Spleen (tissue), 7 donors: Measurements from ENCODE around the gene SLIT3.

Source experiments
- POLR2A ChIP-seq, 3 donors: fragments of 450-650 bp; IDR thresholded peaks; one replicate each; pipeline ENCODE4 v1.5.1; 2017; ENCODE audit warnings: antibody characterized with exemption in 3 of 3, mild to moderate bottlenecking in 1 of 3
- TF ChIP-seq, protein P1 (sequence below), 11 experiments: fragments of 200-600 bp in 7 of 11; fragments of 450-650 bp in 4 of 11; sonication (generic) in 4 of 11; IDR thresholded peaks in 8 of 11; conservative IDR thresholded peaks in 3 of 11; 1 replicate in 7 of 11; 2 replicates in 4 of 11; pipeline versions ENCODE4 v1.4.0 to v1.8.0; 2016 to 2021; ENCODE audit warnings: antibody characterized with exemption in 11 of 11, inconsistent platforms in 4 of 11, mild to moderate bottlenecking in 1 of 11
- donor health status: DM: no; HTN: no; CAD: no; lungs with moderate emphysema.
- donor health status: DM: no; HTN: no; CAD: no.
- donor health status: DM: no; HTN: no; CAD: no.

DNA sequence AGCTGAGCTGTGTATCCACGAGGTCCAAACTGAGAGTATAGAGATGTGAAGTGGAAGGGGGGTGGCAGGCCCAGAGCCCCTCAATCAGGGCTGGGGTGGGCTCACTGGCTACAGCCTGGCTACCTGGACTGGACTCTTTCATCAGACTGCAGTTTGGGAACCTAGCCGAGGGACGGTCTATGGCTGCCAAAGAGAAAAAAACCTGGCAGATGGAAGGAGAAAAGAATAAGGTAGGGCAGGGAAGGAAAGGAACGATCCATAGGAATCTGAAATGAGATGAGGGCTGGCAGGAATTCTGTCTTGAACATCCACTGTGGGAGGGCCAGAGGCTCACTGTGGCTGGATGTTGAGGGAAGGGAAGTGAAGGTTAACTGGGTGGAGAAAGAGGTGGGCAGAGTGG lies 497.4 kb downstream of the SLIT3 start:
- TF ChIP-seq POLR2A (IDR thresholded peaks at IDR 0.05), result no peak
- TF ChIP-seq, protein P1, sequence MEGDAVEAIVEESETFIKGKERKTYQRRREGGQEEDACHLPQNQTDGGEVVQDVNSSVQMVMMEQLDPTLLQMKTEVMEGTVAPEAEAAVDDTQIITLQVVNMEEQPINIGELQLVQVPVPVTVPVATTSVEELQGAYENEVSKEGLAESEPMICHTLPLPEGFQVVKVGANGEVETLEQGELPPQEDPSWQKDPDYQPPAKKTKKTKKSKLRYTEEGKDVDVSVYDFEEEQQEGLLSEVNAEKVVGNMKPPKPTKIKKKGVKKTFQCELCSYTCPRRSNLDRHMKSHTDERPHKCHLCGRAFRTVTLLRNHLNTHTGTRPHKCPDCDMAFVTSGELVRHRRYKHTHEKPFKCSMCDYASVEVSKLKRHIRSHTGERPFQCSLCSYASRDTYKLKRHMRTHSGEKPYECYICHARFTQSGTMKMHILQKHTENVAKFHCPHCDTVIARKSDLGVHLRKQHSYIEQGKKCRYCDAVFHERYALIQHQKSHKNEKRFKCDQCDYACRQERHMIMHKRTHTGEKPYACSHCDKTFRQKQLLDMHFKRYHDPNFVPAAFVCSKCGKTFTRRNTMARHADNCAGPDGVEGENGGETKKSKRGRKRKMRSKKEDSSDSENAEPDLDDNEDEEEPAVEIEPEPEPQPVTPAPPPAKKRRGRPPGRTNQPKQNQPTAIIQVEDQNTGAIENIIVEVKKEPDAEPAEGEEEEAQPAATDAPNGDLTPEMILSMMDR (IDR thresholded peaks at IDR 0.05 in 8 of 11, conservative IDR thresholded peaks at IDR 0.05 in 3 of 11), result no peak
